HS-27A (cell line): ENCODE data around the gene APOBEC3A.
A peak's percentile ranks its signal among the peaks of the same experiment; 100 is the strongest.
"Not testable (repeated sequence)": the region's sequence is repeated elsewhere in the genome, so short reads cannot be mapped to it uniquely, and the experiment has no call there.

Experiments used
- DNase-seq: peaks from one replicate; pipeline ENCODE4 v3.0.0-alpha.2; 2012; ENCODE audit warnings: low read depth, missing footprints

APOBEC3A gene

DNA sequence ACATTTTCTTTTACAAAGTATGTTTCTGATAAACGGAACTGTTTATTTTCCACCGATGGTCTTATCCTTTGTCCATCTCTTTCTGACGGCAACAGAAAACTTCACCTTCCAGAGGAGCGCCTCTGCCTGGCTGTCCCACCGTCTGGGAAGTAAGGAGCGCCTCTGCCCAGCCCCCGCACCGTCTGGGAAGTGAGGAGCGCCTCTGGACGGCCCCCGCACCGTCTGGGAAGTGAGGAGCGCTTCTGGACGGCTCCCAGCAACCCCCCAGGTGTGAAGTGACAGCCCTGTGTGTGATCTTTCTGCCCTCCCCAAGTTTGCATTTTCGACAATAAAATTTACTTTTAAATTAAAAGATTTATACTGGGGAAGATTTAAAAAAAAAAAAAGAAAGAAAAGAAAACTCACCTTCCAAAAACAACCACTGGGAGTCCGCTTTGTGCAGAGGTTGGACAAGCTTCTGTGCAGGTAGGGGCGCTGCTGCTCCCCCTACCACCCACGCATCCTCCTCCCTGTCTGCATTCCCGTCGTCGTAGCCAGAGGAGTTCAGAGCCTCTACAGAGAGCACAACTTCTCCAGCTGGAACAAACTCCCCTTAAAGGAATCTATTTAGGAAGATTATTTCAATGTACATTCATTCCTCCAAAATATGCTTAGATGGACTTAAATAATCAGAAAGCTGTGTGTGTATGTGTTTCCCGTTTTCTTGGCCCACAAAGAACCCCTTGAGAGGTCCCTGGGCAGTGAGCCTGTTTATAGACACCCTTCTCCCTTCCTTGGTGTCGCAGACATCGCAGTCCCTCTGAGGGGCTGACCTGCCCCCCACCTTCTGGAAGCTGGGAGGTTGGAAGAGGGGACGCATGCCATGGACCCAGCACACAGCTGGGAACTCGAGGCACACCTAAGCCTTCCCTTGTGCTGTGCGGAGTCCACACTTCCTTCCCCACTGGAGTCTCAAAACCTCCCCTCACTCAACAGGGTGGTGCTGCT, 23.9 kb downstream of the APOBEC3A start:
- DNase-seq, result no peak

DNA sequence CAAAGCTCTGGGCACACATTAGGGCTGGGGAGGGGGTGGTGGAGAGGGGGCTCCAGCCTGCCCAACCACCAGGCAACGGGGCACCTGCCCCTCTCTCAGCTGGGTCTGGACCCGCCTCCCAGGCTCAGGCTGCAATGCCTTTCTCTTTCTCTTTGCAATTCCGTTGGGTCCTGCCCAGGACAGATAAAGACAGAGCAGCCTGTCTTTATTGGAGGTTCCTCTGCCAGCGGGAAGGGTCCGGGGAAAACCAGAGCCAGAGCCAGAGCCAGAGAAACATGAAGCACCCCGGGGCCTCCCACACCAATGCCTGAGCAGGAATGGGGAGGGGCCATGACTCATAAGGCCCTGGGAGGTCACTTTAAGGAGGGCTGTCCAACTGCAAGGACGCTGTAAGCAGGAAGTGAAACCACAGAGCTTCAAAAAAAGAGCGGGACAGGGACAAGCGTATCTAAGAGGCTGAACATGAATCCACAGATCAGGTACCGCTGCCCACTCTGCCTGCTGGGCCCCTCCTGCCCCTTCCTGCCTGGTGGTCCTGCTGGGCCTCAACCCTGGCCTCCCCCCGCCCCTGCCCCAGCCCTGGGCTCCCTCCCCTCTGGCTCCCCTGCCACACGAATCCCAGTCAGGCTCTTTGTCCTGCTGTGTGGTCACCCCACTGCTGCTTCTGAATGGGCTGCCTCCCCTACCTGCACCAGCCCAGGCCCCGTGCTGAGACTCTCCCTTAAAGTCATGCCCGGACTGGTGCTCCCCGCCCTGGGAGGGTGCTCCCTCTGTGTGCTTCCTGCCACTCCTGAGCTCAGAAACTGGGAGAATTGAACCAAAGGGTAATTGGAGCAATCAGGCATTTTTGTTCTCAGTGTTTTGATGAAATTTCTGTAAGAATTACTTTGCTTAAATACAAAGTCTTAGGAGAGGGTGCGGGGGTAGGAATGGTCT, 24.9 kb downstream of the APOBEC3A start, which contains the start of gene APOBEC3B:
APOBEC3B (plus strand) TSS at position 356 of the 936 bp plus-strand sequence; CDS start at position 463, 107 bp downstream.
- DNase-seq, result peak; percentile 80

DNA sequence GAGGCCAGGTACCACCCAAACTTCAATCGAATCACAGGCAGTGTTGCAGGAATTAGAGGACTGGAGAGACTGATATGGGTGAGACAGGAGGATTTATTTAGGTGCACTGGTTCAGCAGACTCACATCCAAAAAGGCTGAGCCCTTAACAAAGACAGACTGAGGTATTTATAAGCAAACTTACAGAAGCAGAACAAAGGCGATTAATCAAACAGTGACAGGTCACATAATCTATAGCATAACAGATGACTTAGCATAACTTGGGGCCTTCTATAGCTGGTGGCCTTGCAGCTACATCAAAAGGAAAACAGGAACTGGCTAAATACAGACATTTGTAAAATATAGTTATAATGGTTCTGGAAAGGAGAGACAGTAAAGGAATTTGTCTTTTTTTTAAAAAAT, 26.8 kb downstream of the APOBEC3A start:
- DNase-seq, result no peak

DNA sequence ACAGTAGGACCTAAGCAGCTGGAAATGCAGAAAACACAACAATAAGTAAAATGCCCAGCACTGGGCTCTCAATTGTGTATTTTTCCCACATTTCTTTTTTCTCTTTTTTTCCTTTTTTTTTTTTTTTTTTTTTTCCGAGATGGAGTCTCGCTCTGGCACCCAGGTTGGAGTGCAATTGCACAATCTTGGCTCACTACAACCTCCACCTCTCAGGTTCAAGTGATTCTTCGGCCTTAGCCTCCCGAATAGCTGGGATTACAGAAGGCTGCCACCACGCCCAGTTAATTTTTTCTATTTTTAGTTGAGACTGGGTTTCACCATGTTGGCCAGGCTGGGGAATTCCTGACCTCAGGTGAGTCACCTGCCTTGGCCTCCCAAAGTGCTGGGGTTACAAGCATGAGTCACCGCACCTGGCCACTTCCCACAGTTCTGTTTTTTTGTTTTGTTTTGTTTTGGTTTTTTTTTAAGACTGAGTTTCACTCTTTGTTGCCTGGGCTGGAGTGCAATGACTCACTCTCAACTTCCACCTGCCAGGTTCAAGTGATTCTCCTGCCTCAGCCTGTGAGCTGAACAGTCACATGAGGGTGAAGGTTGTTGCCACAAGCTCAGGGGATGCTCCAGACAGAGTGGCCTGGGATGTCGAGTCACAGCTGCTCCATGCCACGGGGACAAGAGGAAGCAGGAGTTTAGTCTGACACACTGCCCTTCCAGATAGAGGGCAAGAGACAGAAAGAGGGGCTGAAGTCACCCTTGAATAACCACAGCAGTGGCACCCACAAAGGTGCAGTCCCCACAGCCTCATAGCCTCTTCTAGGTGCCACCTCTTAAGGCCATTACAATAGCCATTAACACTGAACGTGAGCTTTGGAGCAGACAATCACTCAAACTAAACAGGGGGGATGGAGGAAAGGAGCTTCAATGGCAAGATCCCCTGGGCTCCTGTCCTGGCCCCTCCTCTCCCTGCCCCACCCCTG, 27.7 kb downstream of the APOBEC3A start:
- DNase-seq, result not testable (repeated sequence)

DNA sequence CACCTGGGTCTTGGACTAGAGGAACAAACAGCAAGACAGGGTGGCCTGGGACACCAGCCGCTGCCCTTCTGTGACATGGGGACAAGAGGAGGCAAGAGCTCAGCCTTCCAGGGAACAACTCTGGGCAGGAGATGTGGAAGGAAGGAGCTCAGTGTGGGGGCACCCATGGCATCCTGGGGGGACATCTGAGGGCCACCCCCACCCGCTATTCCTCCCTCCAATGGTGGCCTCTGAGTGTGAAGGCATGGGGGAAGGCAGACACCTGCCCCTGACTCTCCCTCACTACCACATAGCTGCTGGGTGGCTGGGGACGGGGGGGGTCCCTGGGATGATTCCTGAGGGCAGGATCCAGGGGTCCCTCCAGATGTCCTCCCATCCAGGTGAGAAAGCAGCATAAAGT, 29.2 kb downstream of the APOBEC3A start:
- no peak for DNase-seq

DNA sequence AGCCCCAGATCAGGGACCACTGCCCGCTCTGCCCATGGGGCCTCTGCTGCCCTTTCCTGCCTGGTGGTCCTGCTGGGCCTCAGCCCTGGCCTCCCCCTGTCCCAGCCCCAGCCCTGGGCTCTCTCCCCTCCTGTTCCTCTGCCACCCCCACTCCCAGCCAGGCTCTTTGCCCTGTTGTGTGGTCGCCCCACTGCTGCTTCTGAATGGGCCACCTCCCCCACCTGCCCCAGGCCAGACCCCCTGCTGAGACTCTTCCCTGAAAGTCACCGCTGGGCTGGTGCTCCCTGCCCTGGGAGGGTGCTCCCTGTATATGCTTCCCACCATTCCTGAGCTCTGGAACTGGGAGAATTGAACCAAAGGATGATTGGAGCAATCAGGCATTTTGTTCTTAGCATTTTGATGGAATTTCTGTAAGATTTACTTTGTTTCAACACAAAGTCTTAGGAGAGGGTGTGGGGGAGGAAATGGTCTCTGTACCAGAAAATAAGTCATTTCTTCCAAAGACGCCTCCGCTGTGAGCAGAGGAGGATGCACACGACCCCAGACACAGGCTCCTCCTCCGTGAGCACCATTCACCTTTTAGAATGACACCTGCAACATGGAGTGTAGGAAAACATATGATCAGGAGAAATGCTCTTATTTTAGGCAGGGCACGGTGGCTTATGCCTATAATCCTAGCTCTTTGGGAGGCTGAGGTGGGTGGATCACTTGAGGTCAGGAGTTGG, 29.9 kb downstream of the APOBEC3A start:
- DNase-seq, result no peak

DNA sequence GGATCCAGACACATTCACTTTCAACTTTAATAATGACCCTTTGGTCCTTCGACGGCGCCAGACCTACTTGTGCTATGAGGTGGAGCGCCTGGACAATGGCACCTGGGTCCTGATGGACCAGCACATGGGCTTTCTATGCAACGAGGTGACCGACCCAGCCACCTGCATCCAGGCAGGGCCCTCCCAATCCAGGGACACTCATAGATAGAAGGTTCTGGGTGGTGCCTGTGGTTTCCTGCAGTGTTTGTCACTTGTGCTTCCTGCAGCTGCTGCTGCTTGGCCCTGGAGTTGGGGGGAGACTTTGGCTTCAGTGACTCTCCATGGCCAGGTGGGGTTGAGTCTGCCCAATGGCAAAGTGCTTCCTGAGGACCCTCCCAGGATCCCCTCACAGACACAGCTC, 32.1 kb downstream of the APOBEC3A start:
- DNase-seq, result no peak

DNA sequence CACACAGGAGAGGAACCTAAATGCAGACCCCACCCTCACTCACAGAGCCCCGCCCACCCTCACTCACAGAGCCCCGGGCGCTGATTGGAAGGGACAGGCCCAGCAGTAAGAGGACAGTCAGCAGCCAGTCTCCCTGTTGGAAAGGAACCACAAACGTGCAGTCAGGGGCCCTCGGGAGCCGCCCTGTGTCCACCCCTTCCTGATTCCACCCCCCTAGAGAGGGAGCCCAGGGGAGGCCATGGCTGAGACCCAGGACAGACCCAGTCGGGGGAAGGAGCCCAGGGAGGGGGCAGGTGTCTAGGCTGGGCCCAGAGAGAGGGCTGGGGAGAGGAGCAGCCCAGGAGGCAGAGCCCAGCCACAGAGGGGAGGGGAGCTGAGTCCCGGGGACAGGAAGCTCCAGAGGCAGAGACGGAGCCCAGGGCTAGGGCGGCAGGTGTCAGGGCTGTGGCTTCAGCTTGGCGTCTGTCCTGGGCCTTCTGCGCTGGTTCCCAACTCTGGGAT, 35.5 kb downstream of the APOBEC3A start:
- not testable (repeated sequence) for DNase-seq

DNA sequence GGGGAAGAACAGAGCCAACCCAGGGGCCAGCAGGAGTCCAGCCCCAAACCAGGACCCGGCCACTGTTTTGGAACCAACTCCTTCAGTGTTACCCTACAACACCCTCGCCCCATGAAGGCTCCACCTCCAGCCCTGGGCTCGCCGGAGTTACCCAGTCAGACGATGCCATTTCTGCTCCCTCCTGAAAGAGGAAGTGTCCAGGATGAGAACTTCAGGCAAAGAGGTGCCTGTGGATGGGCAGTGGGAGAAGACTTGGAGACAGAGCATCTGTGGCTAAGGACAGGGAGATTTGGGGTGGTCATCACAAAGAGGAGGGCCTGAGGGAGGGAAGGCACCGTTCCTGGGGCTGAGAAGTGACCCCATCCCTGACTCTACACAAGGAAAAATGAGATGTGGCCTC, 38.7 kb downstream of the APOBEC3A start:
- no peak for DNase-seq

DNA sequence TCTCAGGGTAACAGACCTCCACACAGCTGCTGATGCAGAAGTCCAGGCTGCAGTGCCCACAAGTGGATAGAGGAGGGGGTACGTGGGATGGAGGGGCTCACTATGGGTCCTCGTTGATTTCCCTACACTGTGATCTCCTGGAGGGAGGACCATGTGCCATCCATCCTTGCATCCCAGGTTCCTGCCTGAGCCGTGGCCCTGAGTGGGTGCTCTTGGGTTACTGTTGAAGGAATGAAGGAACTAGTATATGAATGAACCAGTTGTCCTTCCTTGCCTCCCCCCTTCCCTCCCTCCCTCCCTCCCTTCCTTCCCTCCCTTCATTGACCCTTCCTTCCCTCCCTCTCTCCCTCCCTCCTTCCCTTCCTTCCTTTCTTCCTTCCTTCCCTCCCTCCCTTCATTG, 40.1 kb downstream of the APOBEC3A start:
- no peak for DNase-seq

DNA sequence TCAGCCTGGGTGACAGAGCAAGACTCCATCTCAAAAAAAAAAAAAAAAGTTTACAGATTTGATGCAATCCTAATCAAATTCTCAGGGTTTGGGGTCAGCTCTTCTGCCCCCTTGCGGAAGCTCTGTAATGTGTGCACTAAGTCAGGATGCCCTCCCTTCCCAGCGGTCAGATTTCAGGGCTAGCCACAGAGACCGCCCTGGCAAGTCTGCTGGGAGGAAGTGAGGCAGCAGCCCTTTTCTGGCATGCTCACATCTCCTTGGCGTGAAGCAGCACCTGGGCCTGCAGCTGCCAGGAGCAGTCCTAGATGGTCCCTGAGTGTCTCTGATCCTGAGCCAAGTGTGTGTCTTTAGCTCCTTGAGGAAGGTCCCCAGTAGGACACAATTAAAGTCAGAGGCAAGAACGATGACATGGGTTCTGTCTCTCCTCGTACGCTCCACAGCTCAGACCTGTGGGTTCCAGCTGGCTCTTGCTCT, 45.8 kb downstream of the APOBEC3A start:
- DNase-seq, result peak; percentile 51

DNA sequence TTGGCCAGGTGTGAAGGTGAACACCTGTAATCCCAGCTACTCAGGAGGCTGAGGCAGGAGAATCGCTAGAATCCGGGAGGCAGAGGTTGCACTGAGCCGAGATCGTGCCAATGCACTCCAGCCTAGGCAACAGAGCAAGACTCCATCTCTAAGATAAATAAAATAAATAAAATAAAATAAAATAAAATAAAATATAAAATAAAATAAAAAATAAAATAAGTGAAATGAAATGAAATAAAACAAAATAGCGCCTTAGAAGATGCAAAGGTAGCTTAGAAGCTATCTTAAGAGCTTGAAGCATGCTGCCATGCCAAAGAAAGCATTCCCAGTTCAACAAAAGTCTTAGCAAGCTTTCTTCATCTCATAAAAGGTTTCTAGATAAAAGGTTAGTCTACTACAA, 49.8 kb downstream of the APOBEC3A start:
- no peak for DNase-seq

DNA sequence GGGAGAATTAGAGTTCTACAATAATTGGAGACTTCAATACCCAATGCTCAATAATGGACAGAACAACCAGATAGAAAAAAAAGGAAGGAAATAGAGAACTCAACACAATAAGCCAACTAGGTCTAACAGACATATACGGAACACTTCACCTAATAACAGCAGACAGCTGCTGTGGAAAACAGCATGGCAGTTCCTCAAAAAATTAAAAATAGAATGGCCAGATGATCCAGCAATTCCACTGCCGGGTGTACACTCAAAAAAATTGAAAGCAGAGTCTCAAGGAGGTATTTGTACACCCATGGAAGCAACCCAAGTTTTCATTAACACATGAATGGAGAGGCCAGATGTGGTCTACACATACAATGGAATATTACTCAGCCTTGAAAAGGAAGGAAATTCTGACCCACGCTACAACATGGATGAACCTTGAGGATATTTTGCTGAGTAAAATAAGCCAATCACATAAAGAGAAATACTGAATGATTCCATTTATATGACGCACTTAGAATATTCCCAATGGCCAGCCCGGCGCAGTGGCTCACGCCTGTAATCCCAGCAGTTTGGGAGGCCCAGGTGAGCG, 51.0 kb downstream of the APOBEC3A start:
- DNase-seq, result not testable (repeated sequence)

DNA sequence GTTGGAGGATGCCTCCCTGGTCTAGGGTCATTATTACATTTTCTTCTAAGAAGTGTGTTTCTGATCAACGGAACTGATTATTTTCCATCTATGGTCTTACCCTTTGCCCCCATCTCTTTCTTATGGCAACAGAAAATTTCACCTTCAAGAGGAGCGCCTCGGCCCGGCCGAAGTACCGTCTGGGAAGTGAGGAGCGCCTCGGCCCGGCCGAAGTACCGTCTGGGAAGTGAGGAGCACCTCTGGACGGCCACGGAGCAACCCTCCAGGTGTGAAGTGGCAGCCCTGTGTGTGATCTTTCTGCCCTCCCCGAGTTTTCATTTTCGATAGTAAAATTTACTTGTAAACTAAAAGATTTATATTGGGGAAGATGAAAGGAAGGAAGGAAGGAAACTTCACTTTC, 53.5 kb downstream of the APOBEC3A start:
- DNase-seq, result no peak
